COLO668 (cell line): ENCODE data around the gene ADNP2.

Experiments
- DNase-seq: peaks from one replicate; lab custom pipeline; 2025; ENCODE audit not compliant: unreplicated experiment; lab: John Stamatoyannopoulos, UW

Gene ADNP2

GRCh38 chr18:80105369-80106167, 3.5 kb upstream of the ADNP2 start:
- DNase-seq = no peak

GRCh38 chr18:80106482-80107051, 2.5 kb upstream of the ADNP2 start:
- no peak for DNase-seq

- DNase-seq = no peak
Observed at GRCh38 chr18:80107426-80107825, 1.6 kb upstream of the ADNP2 start.

GRCh38 chr18:80108121-80108536, 933 bp upstream of the ADNP2 start:
- no peak for DNase-seq

GRCh38 chr18:80109676-80110078, 615 bp downstream of the ADNP2 start:
- DNase-seq = peak; percentile 50

GRCh38 chr18:80112624-80113248, 3.7 kb downstream of the ADNP2 start:
- no peak for DNase-seq

GRCh38 chr18:80115035-80115434, 6.0 kb downstream of the ADNP2 start:
- no peak for DNase-seq

GRCh38 chr18:80119111-80119510, 10.0 kb downstream of the ADNP2 start:
- DNase-seq = no peak

- DNase-seq = no peak
Observed at GRCh38 chr18:80120932-80121331, 11.9 kb downstream of the ADNP2 start.

GRCh38 chr18:80124131-80124530, 15.1 kb downstream of the ADNP2 start:
- DNase-seq = no peak

- DNase-seq = no peak
Observed at GRCh38 chr18:80126797-80127196, 17.7 kb downstream of the ADNP2 start.

GRCh38 chr18:80127635-80128034, 18.6 kb downstream of the ADNP2 start:
- DNase-seq = no peak

GRCh38 chr18:80129672-80130367, 20.8 kb downstream of the ADNP2 start:
- DNase-seq = no peak

- DNase-seq = no peak
Observed at GRCh38 chr18:80130555-80130954, 21.5 kb downstream of the ADNP2 start.

- DNase-seq = no peak
Observed at GRCh38 chr18:80132180-80132812, 23.2 kb downstream of the ADNP2 start.

- no peak for DNase-seq
Observed at GRCh38 chr18:80133124-80133523, 24.1 kb downstream of the ADNP2 start.

GRCh38 chr18:80135136-80135535, 26.1 kb downstream of the ADNP2 start:
- DNase-seq = no peak

GRCh38 chr18:80136679-80137078, 27.6 kb downstream of the ADNP2 start:
- DNase-seq = no peak

- DNase-seq = no peak
Observed at GRCh38 chr18:80137137-80137536, 28.1 kb downstream of the ADNP2 start.

- no peak for DNase-seq
Observed at GRCh38 chr18:80137976-80138375, 28.9 kb downstream of the ADNP2 start.

GRCh38 chr18:80140455-80140985, 31.5 kb downstream of the ADNP2 start:
- no peak for DNase-seq
